Mesothelial cell of epicardium (in vitro differentiated cells): Measurements from ENCODE around the gene DNAH8. TPM values are rescaled to one million over a fixed set of nuclear protein-coding genes. Genes with fewer than 3 reads are reported as not detected.

Experiments used
- DNase-seq, 2 experiments: peaks; one replicate each; pipeline ENCODE4 v3.0.0; 2021; ENCODE audit warnings: low spot score in 2 of 2; ENCODE audit not compliant: unreplicated experiment in 2 of 2
- H3K27ac Mint-ChIP-seq: 2 replicates; pipeline ENCODE4 v1.8.0; 2021; ENCODE audit warnings: mixed read lengths
- H3K27me3 Mint-ChIP-seq: 2 replicates; pipeline ENCODE4 v1.8.0; 2021; ENCODE audit warnings: low read depth, mixed read lengths
- H3K36me3 Mint-ChIP-seq: 2 replicates; pipeline ENCODE4 v1.8.0; 2021; ENCODE audit warnings: mixed read lengths
- H3K4me1 Mint-ChIP-seq: 2 replicates; pipeline ENCODE4 v1.8.0; 2021; ENCODE audit warnings: mixed read lengths
- H3K4me3 Mint-ChIP-seq: 2 replicates; pipeline ENCODE4 v1.8.0; 2021; ENCODE audit warnings: mild to moderate bottlenecking, moderate library complexity, mixed read lengths
- H3K9me3 Mint-ChIP-seq: 2 replicates; pipeline ENCODE4 v1.8.0; 2021; ENCODE audit warnings: mixed read lengths
- CTCF ChIP-seq: fragments of 200-600 bp; sonication (generic); IDR thresholded peaks from one replicate; pipeline ENCODE4 v1.5.0; 2021; ENCODE audit warnings: antibody characterized with exemption; ENCODE audit not compliant: unreplicated experiment
- total RNA-seq: library from RNA; stranded (reverse); gene quantifications from 3 replicates; pipeline ENCODE4 v1.2.1, GENCODE V29; 2021

The DNAH8 gene
- total RNA-seq, 1 donor from 2014 or later = 0.25 TPM

DNA sequence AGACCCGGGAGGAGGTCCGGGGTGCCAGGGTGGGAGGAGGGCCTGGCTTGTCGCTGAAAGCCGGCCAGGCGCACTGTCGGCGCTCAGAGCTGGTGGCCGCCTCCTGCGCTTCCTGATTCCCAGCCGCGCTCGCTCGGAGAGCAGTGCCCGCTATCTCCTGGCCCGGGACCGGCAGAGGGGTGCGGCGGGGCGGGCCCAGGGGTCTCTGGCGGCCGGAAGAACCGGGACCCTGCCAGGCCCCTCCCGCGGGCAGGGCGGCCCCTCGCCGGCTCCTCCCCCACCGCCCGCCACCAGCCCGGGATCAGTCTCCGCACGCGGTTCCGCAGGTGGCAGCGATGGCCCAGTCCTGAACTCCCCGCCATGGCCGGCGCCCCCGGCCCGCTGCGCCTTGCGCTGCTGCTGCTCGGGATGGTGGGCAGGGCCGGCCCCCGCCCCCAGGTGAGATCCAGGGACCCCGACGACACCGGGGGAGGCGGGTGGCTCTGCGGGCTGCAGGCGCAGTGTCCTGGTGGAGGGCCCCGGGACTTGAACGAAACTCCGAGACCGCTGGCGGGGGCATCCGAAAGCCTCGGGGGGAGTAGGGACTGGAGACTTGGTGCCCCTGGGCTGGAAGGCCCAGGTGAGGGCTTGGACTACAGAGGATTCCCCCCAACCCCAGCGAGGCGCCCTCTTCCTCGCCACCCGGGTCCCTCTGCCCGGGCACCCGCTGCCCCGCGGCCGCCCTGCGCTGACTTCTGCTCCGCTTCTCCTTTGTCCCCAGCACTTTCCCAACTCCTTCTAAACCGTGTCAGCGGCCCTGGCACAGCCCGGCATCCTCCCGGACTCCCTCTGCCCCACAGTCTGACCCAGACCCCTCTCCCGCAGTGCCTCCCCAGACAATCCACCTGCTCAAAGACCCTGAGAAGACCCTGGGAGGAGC lies 333.6 kb downstream of the DNAH8 start, which contains the start of gene GLP1R:
Gene GLP1R (plus strand): TSS at position 301 of the 919 bp plus-strand sequence. CDS start 60 bp downstream, at position 361.
- H3K27ac Mint-ChIP-seq = no peak within 1 kb of the TSS
- no peaks in the 10 kb centered on the region for H3K36me3 Mint-ChIP-seq
- no peak for TF ChIP-seq CTCF
- peaks cover 94% of the 10 kb centered on the region for H3K27me3 Mint-ChIP-seq
- DNase-seq = peak in 1 of 2 experiments; percentile 36
- peak within 1 kb of the TSS; percentile 43 for H3K4me3 Mint-ChIP-seq
- H3K4me1 Mint-ChIP-seq = peaks cover 2% of the 10 kb centered on the region
- H3K9me3 Mint-ChIP-seq = no peaks in the 10 kb centered on the region

DNA sequence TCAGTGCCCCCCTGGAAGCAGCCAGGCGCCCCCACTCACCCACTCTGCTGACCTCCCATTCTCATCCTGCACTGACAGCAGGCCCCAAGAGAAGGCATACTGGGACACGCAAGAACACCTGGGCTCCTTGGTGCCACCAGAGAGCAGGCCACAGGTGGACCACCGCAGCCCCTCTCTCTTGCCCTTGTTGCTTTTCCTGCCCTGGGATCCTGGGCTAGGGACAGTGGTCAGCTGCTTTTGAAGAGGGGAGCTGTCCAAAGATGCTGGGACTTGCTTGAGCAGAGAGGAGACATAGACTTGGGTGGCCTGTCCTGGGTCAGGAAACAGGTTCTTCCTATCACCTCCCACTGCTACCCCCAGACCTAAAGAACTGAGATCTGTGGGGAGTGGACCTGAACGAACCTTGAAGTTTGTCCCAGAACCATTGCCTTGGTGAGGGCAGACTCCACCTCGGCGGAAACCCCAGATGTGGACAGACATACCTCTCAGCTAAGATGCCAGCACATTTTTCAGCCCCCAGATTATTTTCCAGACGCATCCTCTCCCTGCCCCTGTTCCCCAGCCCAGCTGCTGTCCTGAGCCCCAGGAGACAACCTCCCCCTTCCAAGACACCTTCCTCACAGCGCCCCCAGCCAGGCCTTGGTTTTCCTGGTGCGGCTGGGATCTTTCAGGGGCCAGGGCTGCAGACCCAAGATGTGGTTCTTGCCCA lies 334.6 kb downstream of the DNAH8 start:
- no peak overlapping the region for H3K27ac Mint-ChIP-seq

GRCh38 chr6:39050453-39051112 lies 335.5 kb downstream of the DNAH8 start:
- Mint-ChIP-seq H3K9me3 (no peaks in the 10 kb centered on the region), H3K36me3 (no peaks in the 10 kb centered on the region), H3K27ac (no peak overlapping the region), H3K4me3 (no peak overlapping the region), H3K27me3 (peaks cover 86% of the 10 kb centered on the region), H3K4me1 (peaks cover 2% of the 10 kb centered on the region)
- TF ChIP-seq CTCF = no peak
- DNase-seq = peak in 1 of 2 experiments; percentile 13

More for the DNA sequence above, 334.6 kb downstream of the DNAH8 start:
- H3K9me3 Mint-ChIP-seq = no peaks in the 10 kb centered on the region
- H3K4me3 Mint-ChIP-seq = peak overlapping the region; percentile 43
- TF ChIP-seq CTCF = no peak
- H3K36me3 Mint-ChIP-seq = no peaks in the 10 kb centered on the region
- peak in 1 of 2 experiments; percentile 34 for DNase-seq
- peaks cover 93% of the 10 kb centered on the region for H3K27me3 Mint-ChIP-seq
- peaks cover 2% of the 10 kb centered on the region for H3K4me1 Mint-ChIP-seq

GRCh38 chr6:39051399-39052122 lies 336.4 kb downstream of the DNAH8 start:
- TF ChIP-seq CTCF = no peak
- no peak overlapping the region for H3K4me3 Mint-ChIP-seq
- peaks cover 81% of the 10 kb centered on the region for H3K27me3 Mint-ChIP-seq
- peaks cover 2% of the 10 kb centered on the region for H3K4me1 Mint-ChIP-seq
- H3K27ac Mint-ChIP-seq = no peak overlapping the region
- no peak for DNase-seq
- H3K9me3 Mint-ChIP-seq = no peaks in the 10 kb centered on the region
- no peaks in the 10 kb centered on the region for H3K36me3 Mint-ChIP-seq

DNA sequence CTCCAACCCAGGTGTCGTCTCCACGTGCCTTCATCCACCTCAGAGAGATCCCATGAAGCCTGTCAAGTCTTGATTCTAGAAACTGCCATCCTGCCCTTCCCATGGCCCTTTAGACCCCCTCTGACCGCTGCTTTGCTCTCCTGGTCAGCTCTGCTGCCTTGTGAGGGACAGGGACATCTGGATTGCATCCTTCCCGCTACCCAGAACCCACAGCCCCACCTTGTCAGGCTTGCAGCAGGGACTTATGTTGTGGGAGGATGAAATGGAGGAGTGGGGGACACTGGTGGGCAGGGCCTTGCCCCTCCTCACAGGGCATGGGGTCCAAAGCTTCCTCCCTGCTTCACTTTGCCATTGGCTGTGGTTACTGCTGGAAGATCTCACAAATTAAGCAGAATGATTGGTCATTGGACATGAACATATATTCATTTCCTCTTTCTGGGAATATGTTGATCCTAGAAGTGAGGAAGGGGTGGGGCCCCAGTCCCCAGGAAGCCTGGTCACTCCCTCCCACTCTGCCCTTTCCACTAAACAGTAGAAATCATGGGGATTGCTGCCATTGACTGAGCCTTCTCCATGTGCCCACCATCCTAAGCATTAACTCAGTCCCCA lies 338.0 kb downstream of the DNAH8 start:
- H3K27ac Mint-ChIP-seq = no peak overlapping the region
- no peaks in the 10 kb centered on the region for H3K9me3 Mint-ChIP-seq
- no peak for DNase-seq
- no peaks in the 10 kb centered on the region for H3K36me3 Mint-ChIP-seq
- peaks cover 2% of the 10 kb centered on the region for H3K4me1 Mint-ChIP-seq
- TF ChIP-seq CTCF = no peak
- no peak overlapping the region for H3K4me3 Mint-ChIP-seq
- H3K27me3 Mint-ChIP-seq = peaks cover 74% of the 10 kb centered on the region
